Mucosa of descending colon (tissue), 3 donors: ENCODE results near the gene QSOX2. TPM values are rescaled to one million over a fixed set of nuclear protein-coding genes. Genes with fewer than 3 reads are reported as not detected.

Source experiments
- ATAC-seq: fragments of 200-7000 bp; cut with Tn5 transposase; one replicate; pipeline ENCODE4 v1.9.1; 2020; ENCODE audit warnings: mild to moderate bottlenecking, moderate library complexity
- DNase-seq, 3 donors: peaks; one replicate each; pipeline ENCODE4 v3.0.0-alpha.2; 2020
- H3K36me3 ChIP-seq: fragments of 200-600 bp; one replicate; pipeline ENCODE4 v1.8.0; 2021; ENCODE audit warnings: low read depth, mild to moderate bottlenecking
- H3K4me1 ChIP-seq: fragments of 200-600 bp; one replicate; pipeline ENCODE4 v1.8.0; 2021; ENCODE audit warnings: low read depth, mild to moderate bottlenecking
- H3K4me3 ChIP-seq: fragments of 200-600 bp; one replicate; pipeline ENCODE4 v1.8.0; 2021; ENCODE audit warnings: mild to moderate bottlenecking
- H3K9me3 ChIP-seq: fragments of 200-600 bp; one replicate; pipeline ENCODE4 v1.8.0; 2021; ENCODE audit warnings: mild to moderate bottlenecking
- intact Hi-C, 2 donors: fragments of 100-400 bp; cut with DNase I in 1 of 2; cut with micrococcal nuclease in 1 of 2; formaldehyde crosslinking; loops; one replicate each; pipeline versions ENCODE4 v1.11.0 to v1.11.1; 2022; cut with DNase I, micrococcal nuclease
- total RNA-seq, 3 donors: library from RNA; stranded (reverse); fragmentation: NEBNext Ultra II Directional in 2 of 3; extraction: Animal tissue kit (Norgen Biotek cat#: 25700) in 2 of 3; gene quantifications; one replicate each; pipeline versions ENCODE4 v1.2.1 to v1.2.4, GENCODE V29; 2021 to 2023
- TF ChIP-seq, protein P1 (sequence below): fragments of 200-600 bp; IDR thresholded peaks from one replicate; pipeline ENCODE4 v1.8.0; 2022; ENCODE audit warnings: antibody characterized with exemption, mild to moderate bottlenecking
- donor health status: DM: no; HTN: no; CAD: no; lungs with moderate emphysema.
- donor health status: DM: no; HTN: no; CAD: no.
- donor health status: DM: no; HTN: yes; CAD: no.

QSOX2 gene
- total RNA-seq, 3 donors from 2014 or later: 6.1 to 8.1 (median 7.1) TPM

GRCh38 chr9:136201609-136202453, 43.8 kb downstream of the QSOX2 start:
- no peak for ATAC-seq
- H3K4me1 ChIP-seq: no peaks in the 10 kb centered on the region
- intact Hi-C loops: no loop called here

GRCh38 chr9:136201174-136201573, 44.4 kb downstream of the QSOX2 start:
- no peak overlapping the region for H3K4me3 ChIP-seq
- H3K4me1 ChIP-seq: no peaks in the 10 kb centered on the region
- H3K9me3 ChIP-seq: no peaks in the 10 kb centered on the region
- TF ChIP-seq, protein P1, sequence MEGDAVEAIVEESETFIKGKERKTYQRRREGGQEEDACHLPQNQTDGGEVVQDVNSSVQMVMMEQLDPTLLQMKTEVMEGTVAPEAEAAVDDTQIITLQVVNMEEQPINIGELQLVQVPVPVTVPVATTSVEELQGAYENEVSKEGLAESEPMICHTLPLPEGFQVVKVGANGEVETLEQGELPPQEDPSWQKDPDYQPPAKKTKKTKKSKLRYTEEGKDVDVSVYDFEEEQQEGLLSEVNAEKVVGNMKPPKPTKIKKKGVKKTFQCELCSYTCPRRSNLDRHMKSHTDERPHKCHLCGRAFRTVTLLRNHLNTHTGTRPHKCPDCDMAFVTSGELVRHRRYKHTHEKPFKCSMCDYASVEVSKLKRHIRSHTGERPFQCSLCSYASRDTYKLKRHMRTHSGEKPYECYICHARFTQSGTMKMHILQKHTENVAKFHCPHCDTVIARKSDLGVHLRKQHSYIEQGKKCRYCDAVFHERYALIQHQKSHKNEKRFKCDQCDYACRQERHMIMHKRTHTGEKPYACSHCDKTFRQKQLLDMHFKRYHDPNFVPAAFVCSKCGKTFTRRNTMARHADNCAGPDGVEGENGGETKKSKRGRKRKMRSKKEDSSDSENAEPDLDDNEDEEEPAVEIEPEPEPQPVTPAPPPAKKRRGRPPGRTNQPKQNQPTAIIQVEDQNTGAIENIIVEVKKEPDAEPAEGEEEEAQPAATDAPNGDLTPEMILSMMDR: no peak
- DNase-seq (no peak), ATAC-seq (no peak)
- intact Hi-C loops: no loop called here
- no peaks in the 10 kb centered on the region for H3K36me3 ChIP-seq

More at GRCh38 chr9:136201609-136202453, 43.8 kb downstream of the QSOX2 start:
- H3K4me3 ChIP-seq: no peak overlapping the region
- no peaks in the 10 kb centered on the region for H3K36me3 ChIP-seq
- DNase-seq: peak in 1 of 3 donors; percentile 12
- H3K9me3 ChIP-seq: no peaks in the 10 kb centered on the region
- TF ChIP-seq, protein P1: no peak

- H3K36me3 ChIP-seq: no peaks in the 10 kb centered on the region
- DNase-seq (no peak), ATAC-seq (no peak)
- no peaks in the 10 kb centered on the region for H3K9me3 ChIP-seq
- H3K4me1 ChIP-seq: no peaks in the 10 kb centered on the region
- intact Hi-C loops: no loop called here
- no peak overlapping the region for H3K4me3 ChIP-seq
- TF ChIP-seq, protein P1: no peak
Measured at GRCh38 chr9:136200424-136200823, 45.2 kb downstream of the QSOX2 start.

- intact Hi-C loops: no loop called here
- Histone ChIP-seq H3K36me3 (no peaks in the 10 kb centered on the region), H3K4me3 (no peak overlapping the region), H3K9me3 (no peaks in the 10 kb centered on the region), H3K4me1 (no peaks in the 10 kb centered on the region)
- ATAC-seq (no peak), DNase-seq (no peak)
- TF ChIP-seq, protein P1: no peak
Measured at GRCh38 chr9:136199391-136200288, 46.0 kb downstream of the QSOX2 start.

- ATAC-seq: no peak
- DNase-seq: no peak
- no peaks in the 10 kb centered on the region for H3K36me3 ChIP-seq
- TF ChIP-seq, protein P1: no peak
- no peak overlapping the region for H3K4me3 ChIP-seq
- H3K4me1 ChIP-seq: no peaks in the 10 kb centered on the region
- intact Hi-C loops: no loop called here
- H3K9me3 ChIP-seq: no peaks in the 10 kb centered on the region
Measured at GRCh38 chr9:136198605-136199083, 47.0 kb downstream of the QSOX2 start.
